Measurements from ENCODE around the gene CTCF. TPM values are rescaled to one million over a fixed set of nuclear protein-coding genes. Genes with fewer than 3 reads are reported as not detected.

Gene CTCF
- total RNA-seq, 8 experiments from 2014 or later = 19.6 to 47.6 (median 31.2) TPM

- Histone ChIP-seq H3K27ac (no peak overlapping the region), H3K4me3 (peak overlapping the region in 3 of 5 donors; percentile 43 to 45 (median 44)), H3K4me1 (replicated peaks in 1 of 2) (peaks cover 14 to 16% of the 10 kb centered on the region in 2 donors)
- no peak for ATAC-seq (replicated peaks in 6 of 8)
- 40 to 89% (median 68%) methylated on average over 1 to 5 of the region's 23 CpGs; no CpG with 5 or more reads in 5 of the 10 experiments for WGBS, 10 experiments
- in situ Hi-C loops (cut with MboI; ENCODE audit: low pct_unique_long_range_greater_than_20kb in 2 of 9, low sequenced_read_pairs in 9 of 9, unreplicated experiment in 9 of 9) = no loop called here
These were observed 23.6 kb upstream of the CTCF start for GRCh38 chr16:67538666-67539101.

GRCh38 chr16:67539271-67539670 is 23.1 kb upstream of the CTCF start:
- Histone ChIP-seq H3K4me1 (replicated peaks in 1 of 2) (peaks cover 14 to 16% of the 10 kb centered on the region in 2 donors), H3K27ac (no peak overlapping the region), H3K4me3 (no peak overlapping the region)
- WGBS, 10 experiments = 0 to 80% (median 50%) methylated on average over 1 to 2 of the region's 4 CpGs; no CpG with 5 or more reads in 3 of the 10 experiments
- no peak for ATAC-seq (replicated peaks in 6 of 8)
- in situ Hi-C loops (cut with MboI; ENCODE audit: low pct_unique_long_range_greater_than_20kb in 2 of 9, low sequenced_read_pairs in 9 of 9, unreplicated experiment in 9 of 9) = no loop called here

DNA sequence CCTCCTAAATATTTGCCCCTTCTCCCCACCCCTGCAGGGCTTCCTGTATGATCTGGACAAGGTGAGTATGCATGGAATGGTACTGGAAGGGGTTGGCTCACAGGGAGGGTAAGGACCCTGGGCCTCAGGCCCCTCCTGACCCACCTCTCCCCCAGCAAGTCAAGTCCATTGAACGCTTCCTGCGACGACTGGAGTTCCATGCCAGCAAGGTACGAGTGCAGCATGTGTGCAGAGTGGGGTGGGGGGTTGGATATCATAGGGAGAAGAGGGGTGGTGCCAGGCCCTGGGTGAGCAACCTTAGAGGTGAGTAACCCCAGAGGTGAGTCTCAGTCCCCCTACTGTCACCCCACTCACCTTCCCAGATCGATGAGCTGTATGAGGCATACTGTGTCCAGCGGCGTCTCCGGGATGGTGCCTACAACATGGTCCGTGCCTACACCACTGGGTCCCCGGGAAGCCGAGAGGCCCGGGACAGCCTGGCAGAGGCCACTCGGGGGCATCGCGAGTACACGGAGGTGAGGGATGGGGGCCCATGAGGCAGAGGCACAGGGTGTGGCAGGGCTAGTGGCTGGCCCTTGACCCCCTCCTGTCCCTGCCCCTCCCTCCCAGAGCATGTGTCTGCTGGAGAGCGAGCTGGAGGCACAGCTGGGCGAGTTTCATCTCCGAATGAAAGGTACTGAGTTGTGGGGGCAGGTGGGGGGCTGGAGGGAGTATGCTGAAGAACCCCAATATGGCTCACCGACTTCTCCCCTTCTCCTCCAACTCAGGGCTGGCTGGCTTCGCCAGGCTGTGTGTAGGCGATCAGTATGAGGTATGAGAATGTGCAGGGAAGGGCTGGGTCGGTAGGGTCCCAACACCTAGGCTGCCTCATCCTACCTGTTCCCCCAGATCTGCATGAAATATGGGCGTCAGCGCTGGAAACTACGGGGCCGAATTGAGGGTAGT is 22.4 kb upstream of the CTCF start:
- H3K4me3 ChIP-seq = no peak overlapping the region
- no peak for ATAC-seq (replicated peaks in 6 of 8)
- H3K4me1 ChIP-seq (replicated peaks in 1 of 2) = peaks cover 14 to 16% of the 10 kb centered on the region in 2 donors
- H3K27ac ChIP-seq = no peak overlapping the region
- 88 to 100% (median 92%) methylated on average over 2 to 8 of the region's 27 CpGs; no CpG with 5 or more reads in 4 of the 10 experiments for WGBS, 10 experiments
- in situ Hi-C loops (cut with MboI; ENCODE audit: low pct_unique_long_range_greater_than_20kb in 2 of 9, low sequenced_read_pairs in 9 of 9, unreplicated experiment in 9 of 9) = no loop called here

- no peak overlapping the region for H3K4me3 ChIP-seq
- WGBS, 10 experiments = 100% methylated on average over 1 of the region's 1 CpG; no CpG with 5 or more reads in 6 of the 10 experiments
- H3K27ac ChIP-seq = no peak overlapping the region
- in situ Hi-C loops (cut with MboI; ENCODE audit: low pct_unique_long_range_greater_than_20kb in 2 of 9, low sequenced_read_pairs in 9 of 9, unreplicated experiment in 9 of 9) = no loop called here
- H3K4me1 ChIP-seq (replicated peaks in 1 of 2) = peaks cover 14 to 16% of the 10 kb centered on the region in 2 donors
- no peak for ATAC-seq (replicated peaks in 6 of 8)
These were observed 21.6 kb upstream of the CTCF start for GRCh38 chr16:67540756-67541155.

DNA sequence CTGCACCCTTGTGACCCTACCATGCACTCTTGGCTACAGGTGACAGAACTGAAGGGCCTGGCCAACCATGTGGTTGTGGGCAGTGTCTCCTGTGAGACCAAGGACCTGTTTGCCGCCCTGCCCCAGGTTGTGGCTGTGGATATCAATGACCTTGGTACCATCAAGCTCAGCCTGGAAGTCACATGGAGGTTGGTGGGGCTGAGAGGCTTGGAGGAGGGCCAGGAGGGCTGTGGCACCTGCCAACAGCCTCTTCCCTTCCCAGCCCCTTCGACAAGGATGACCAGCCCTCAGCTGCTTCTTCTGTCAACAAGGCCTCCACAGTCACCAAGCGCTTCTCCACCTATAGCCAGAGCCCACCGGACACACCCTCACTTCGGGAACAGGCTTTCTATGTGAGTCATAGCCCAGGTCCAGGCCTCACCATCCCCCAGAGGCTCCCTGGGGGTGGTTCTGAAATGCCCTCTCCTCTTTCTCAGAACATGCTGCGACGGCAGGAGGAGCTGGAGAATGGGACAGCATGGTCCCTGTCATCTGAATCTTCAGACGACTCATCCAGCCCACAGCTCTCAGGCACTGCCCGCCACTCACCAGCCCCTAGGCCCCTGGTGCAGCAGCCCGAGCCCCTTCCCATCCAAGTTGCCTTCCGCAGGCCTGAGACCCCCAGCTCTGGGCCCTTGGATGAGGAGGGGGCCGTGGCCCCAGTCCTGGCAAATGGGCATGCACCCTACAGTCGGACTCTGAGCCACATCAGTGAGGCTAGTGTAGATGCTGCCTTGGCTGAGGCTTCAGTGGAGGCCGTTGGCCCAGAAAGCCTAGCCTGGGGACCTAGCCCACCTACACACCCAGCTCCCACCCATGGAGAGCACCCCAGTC is 20.7 kb upstream of the CTCF start:
- 73 to 100% (median 89%) methylated on average over 2 to 8 of the region's 14 CpGs; no CpG with 5 or more reads in 5 of the 10 experiments for WGBS, 10 experiments

GRCh38 chr16:67542464-67542863 is 19.9 kb upstream of the CTCF start:
- Histone ChIP-seq H3K27ac (no peak overlapping the region), H3K4me1 (replicated peaks in 1 of 2) (peaks cover 7 to 10% of the 10 kb centered on the region in 2 donors), H3K4me3 (no peak overlapping the region)
- in situ Hi-C loops (cut with MboI; ENCODE audit: low pct_unique_long_range_greater_than_20kb in 2 of 9, low sequenced_read_pairs in 9 of 9, unreplicated experiment in 9 of 9) = no loop called here
- peak in 3 of 8 experiments; percentile 40 to 82 (median 42) for ATAC-seq (replicated peaks in 6 of 8)

More for the DNA sequence above, 20.7 kb upstream of the CTCF start:
- no peak for ATAC-seq (replicated peaks in 6 of 8)
- in situ Hi-C loops (cut with MboI; ENCODE audit: low pct_unique_long_range_greater_than_20kb in 2 of 9, low sequenced_read_pairs in 9 of 9, unreplicated experiment in 9 of 9) = no loop called here
- H3K4me1 ChIP-seq (replicated peaks in 1 of 2) = peaks cover 13 to 14% of the 10 kb centered on the region in 2 donors
- H3K27ac ChIP-seq = no peak overlapping the region
- H3K4me3 ChIP-seq = no peak overlapping the region

DNA sequence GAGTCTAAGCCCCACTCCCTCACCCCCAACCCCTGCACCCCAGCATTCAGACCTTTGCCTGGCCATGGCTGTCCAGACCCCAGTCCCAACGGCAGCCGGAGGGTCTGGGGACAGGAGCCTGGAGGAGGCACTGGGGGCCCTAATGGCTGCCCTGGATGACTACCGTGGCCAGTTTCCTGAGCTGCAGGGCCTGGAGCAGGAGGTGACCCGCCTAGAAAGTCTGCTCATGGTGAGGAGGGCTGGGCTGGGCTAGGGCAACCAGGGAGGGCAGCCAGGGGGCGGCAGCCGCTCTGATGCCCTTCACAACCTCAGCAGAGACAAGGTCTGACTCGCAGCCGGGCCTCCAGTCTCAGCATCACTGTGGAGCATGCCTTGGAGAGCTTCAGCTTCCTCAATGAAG is 19.3 kb upstream of the CTCF start:
- WGBS, 10 experiments = 100% methylated on average over 2 of the region's 8 CpGs; no CpG with 5 or more reads in 9 of the 10 experiments
- no peak for ATAC-seq (replicated peaks in 6 of 8)
- in situ Hi-C loops (cut with MboI; ENCODE audit: low pct_unique_long_range_greater_than_20kb in 2 of 9, low sequenced_read_pairs in 9 of 9, unreplicated experiment in 9 of 9) = no loop called here

DNA sequence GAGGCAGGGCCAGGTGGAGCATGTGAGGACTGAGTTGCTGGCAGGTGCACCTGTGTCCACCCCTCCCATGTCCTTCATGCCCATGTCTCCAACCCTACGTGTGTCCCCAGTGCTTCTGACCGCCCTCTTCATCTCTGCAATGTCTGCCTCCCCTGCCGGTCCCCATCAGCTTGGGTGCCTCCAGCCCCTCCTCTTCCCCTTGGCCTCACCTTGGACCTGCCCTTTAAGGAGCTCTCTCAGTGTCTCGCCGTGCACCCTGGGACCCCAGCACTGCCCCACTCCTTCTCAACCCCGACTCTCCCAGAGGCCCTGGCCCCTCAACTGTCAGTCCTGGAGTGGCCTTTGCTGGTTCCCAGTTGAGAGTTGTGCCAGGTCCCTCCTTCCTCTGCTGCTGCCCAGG is 18.7 kb upstream of the CTCF start:
- H3K4me1 ChIP-seq (replicated peaks in 1 of 2) = peaks cover 3 to 5% of the 10 kb centered on the region in 2 donors
- WGBS, 10 experiments = 50 to 92% (median 80%) methylated on average over 1 to 2 of the region's 6 CpGs; no CpG with 5 or more reads in 7 of the 10 experiments
- no peak for ATAC-seq (replicated peaks in 6 of 8)
- in situ Hi-C loops (cut with MboI; ENCODE audit: low pct_unique_long_range_greater_than_20kb in 2 of 9, low sequenced_read_pairs in 9 of 9, unreplicated experiment in 9 of 9) = no loop called here
- no peak overlapping the region for H3K27ac ChIP-seq
- no peak overlapping the region for H3K4me3 ChIP-seq

More for the DNA sequence above, 19.3 kb upstream of the CTCF start:
- Histone ChIP-seq H3K4me3 (no peak overlapping the region), H3K27ac (no peak overlapping the region), H3K4me1 (replicated peaks in 1 of 2) (peaks cover 7% of the 10 kb centered on the region in 2 donors)

DNA sequence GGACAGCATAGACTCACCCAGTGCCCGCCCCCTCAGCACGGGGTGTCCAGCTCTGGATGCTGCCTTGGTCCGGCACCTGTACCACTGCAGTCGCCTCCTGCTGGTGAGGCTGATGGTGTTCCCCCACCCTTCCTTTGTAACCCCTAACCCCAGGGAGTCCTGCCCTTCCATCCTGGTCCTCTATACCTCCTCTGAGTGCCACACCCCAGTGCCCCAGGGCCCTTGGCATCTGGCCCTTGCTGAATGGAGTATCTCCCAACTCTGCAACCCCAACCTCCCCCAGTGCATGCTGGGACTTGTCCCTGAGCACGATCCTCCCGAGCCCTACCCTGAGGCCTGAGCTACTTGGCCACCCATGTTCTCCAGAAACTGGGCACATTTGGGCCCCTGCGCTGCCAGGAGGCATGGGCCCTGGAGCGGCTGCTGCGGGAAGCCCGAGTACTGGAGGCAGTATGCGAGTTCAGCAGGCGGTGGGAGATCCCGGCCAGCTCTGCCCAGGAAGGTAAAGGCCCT is 17.9 kb upstream of the CTCF start:
- Histone ChIP-seq H3K4me3 (no peak overlapping the region), H3K4me1 (replicated peaks in 1 of 2) (no peaks in the 10 kb centered on the region), H3K27ac (no peak overlapping the region)
- 58 to 87% (median 75%) methylated on average over 2 to 3 of the region's 13 CpGs; no CpG with 5 or more reads in 7 of the 10 experiments for WGBS, 10 experiments
- in situ Hi-C loops (cut with MboI; ENCODE audit: low pct_unique_long_range_greater_than_20kb in 2 of 9, low sequenced_read_pairs in 9 of 9, unreplicated experiment in 9 of 9) = no loop called here
- ATAC-seq (replicated peaks in 6 of 8) = no peak

- no peak for ATAC-seq (replicated peaks in 6 of 8)
- Histone ChIP-seq H3K4me1 (replicated peaks in 1 of 2) (no peaks in the 10 kb centered on the region), H3K4me3 (no peak overlapping the region), H3K27ac (no peak overlapping the region)
- WGBS, 10 experiments = 50 to 100% (median 80%) methylated on average over 1 to 4 of the region's 15 CpGs; no CpG with 5 or more reads in 3 of the 10 experiments
- in situ Hi-C loops (cut with MboI; ENCODE audit: low pct_unique_long_range_greater_than_20kb in 2 of 9, low sequenced_read_pairs in 9 of 9, unreplicated experiment in 9 of 9) = no loop called here
These were observed 17.3 kb upstream of the CTCF start for GRCh38 chr16:67544844-67545664.

- H3K27ac ChIP-seq = no peak overlapping the region
- no peaks in the 10 kb centered on the region for H3K4me1 ChIP-seq (replicated peaks in 1 of 2)
- WGBS, 10 experiments = 100% methylated on average over 2 of the region's 14 CpGs; no CpG with 5 or more reads in 9 of the 10 experiments
- no peak for ATAC-seq (replicated peaks in 6 of 8)
- H3K4me3 ChIP-seq = no peak overlapping the region
- in situ Hi-C loops (cut with MboI; ENCODE audit: low pct_unique_long_range_greater_than_20kb in 2 of 9, low sequenced_read_pairs in 9 of 9, unreplicated experiment in 9 of 9) = no loop called here
These were observed 16.7 kb upstream of the CTCF start for GRCh38 chr16:67545665-67546024.

- ATAC-seq (replicated peaks in 6 of 8) = no peak
- no peak overlapping the region for H3K27ac ChIP-seq
- H3K4me1 ChIP-seq (replicated peaks in 1 of 2) = no peaks in the 10 kb centered on the region
- no peak overlapping the region for H3K4me3 ChIP-seq
- in situ Hi-C loops (cut with MboI; ENCODE audit: low pct_unique_long_range_greater_than_20kb in 2 of 9, low sequenced_read_pairs in 9 of 9, unreplicated experiment in 9 of 9) = no loop called here
- 87% methylated on average over 3 of the region's 7 CpGs; no CpG with 5 or more reads in 9 of the 10 experiments for WGBS, 10 experiments
These were observed 16.2 kb upstream of the CTCF start for GRCh38 chr16:67546091-67546501.
